ENCODE data around the gene INAFM1.
"Not testable (repeated sequence)": the region's sequence is repeated elsewhere in the genome, so short reads cannot be mapped to it uniquely, and the experiment has no call there.

Gene INAFM1

GRCh38 chr19:47267350-47267759, 7.3 kb upstream of the INAFM1 start:
- DNase-seq (ENCODE audit: low read depth in 3 of 3, low spot score in 1 of 3) = no peak

GRCh38 chr19:47268028-47268427, 6.7 kb upstream of the INAFM1 start:
- DNase-seq (ENCODE audit: low read depth in 3 of 3, low spot score in 1 of 3) = no peak

- DNase-seq (ENCODE audit: low read depth in 3 of 3, low spot score in 1 of 3) = no peak
These were observed 5.1 kb upstream of the INAFM1 start for GRCh38 chr19:47269596-47269995.

GRCh38 chr19:47270408-47270807, 4.3 kb upstream of the INAFM1 start:
- DNase-seq (ENCODE audit: low read depth in 3 of 3, low spot score in 1 of 3) = no peak

GRCh38 chr19:47271949-47272348, 2.7 kb upstream of the INAFM1 start:
- DNase-seq (ENCODE audit: low read depth in 3 of 3, low spot score in 1 of 3) = no peak

GRCh38 chr19:47272448-47273312, 2.0 kb upstream of the INAFM1 start:
- peak in 1 of 3 donors; percentile 47 for DNase-seq (ENCODE audit: low read depth in 3 of 3, low spot score in 1 of 3)

GRCh38 chr19:47273313-47274070, 1.2 kb upstream of the INAFM1 start:
- peak; percentile 73 to 76 (median 75) for DNase-seq (ENCODE audit: low read depth in 3 of 3, low spot score in 1 of 3)

- no peak for DNase-seq (ENCODE audit: low read depth in 3 of 3, low spot score in 1 of 3)
These were observed 441 bp downstream of the INAFM1 start for GRCh38 chr19:47274891-47275761.

- DNase-seq (ENCODE audit: low read depth in 3 of 3, low spot score in 1 of 3) = no peak
These were observed 1.2 kb downstream of the INAFM1 start for GRCh38 chr19:47275791-47276461.

GRCh38 chr19:47276513-47276912, 1.8 kb downstream of the INAFM1 start:
- DNase-seq (ENCODE audit: low read depth in 3 of 3, low spot score in 1 of 3) = not testable (repeated sequence)

GRCh38 chr19:47280183-47280797, 5.6 kb downstream of the INAFM1 start:
- DNase-seq (ENCODE audit: low read depth in 3 of 3, low spot score in 1 of 3) = peak in 1 of 3 donors; percentile 45

- DNase-seq (ENCODE audit: low read depth in 3 of 3, low spot score in 1 of 3) = no peak
These were observed 8.8 kb downstream of the INAFM1 start for GRCh38 chr19:47283405-47284059.

- DNase-seq (ENCODE audit: low read depth in 3 of 3, low spot score in 1 of 3) = no peak
These were observed 9.7 kb downstream of the INAFM1 start for GRCh38 chr19:47284324-47284899.

- peak; percentile 32 to 60 (median 47) for DNase-seq (ENCODE audit: low read depth in 3 of 3, low spot score in 1 of 3)
These were observed 21.4 kb downstream of the INAFM1 start for GRCh38 chr19:47296036-47296435.

GRCh38 chr19:47300867-47301266, 26.2 kb downstream of the INAFM1 start:
- DNase-seq (ENCODE audit: low read depth in 3 of 3, low spot score in 1 of 3) = not testable (repeated sequence)

GRCh38 chr19:47302249-47302648, 27.6 kb downstream of the INAFM1 start:
- no peak for DNase-seq (ENCODE audit: low read depth in 3 of 3, low spot score in 1 of 3)

- DNase-seq (ENCODE audit: low read depth in 3 of 3, low spot score in 1 of 3) = no peak
These were observed 29.3 kb downstream of the INAFM1 start for GRCh38 chr19:47303966-47304365.

- DNase-seq (ENCODE audit: low read depth in 3 of 3, low spot score in 1 of 3) = peak; percentile 15 to 46 (median 29)
These were observed 30.6 kb downstream of the INAFM1 start for GRCh38 chr19:47305309-47305751.

GRCh38 chr19:47306303-47306702, 31.6 kb downstream of the INAFM1 start:
- DNase-seq (ENCODE audit: low read depth in 3 of 3, low spot score in 1 of 3) = no peak

Measured in stimulated activated CD4-positive, alpha-beta T cell treated with anti-CD3 and anti-CD28 coated beads, TNF-alpha, amount 100 ng/mL, for 1 hour (primary cell).